GM13977 (cell line): Measurements from ENCODE around the gene HERC2.
"Not testable (repeated sequence)": the region's sequence is repeated elsewhere in the genome, so short reads cannot be mapped to it uniquely, and the experiment has no call there.

Experiments
- DNase-seq: peaks from one replicate; pipeline ENCODE4 v3.0.0; 2012; ENCODE audit warnings: low spot score
- in situ Hi-C: fragments of 300-500 bp; cut with MboI; formaldehyde crosslinking; loops from one replicate; pipeline ENCODE4 v1.12.0; 2022; ENCODE audit warnings: low sequenced_read_pairs, low pct_unique_long_range_greater_than_20kb, mixed read lengths, inconsistent platforms; ENCODE audit not compliant: unreplicated experiment

The HERC2 gene

GRCh38 chr15:28322129-28322588, at the start of gene HERC2:
Gene HERC2 (minus strand): TSS chr15:28322179. CDS start chr15:28321433, 746 bp downstream.
- in situ Hi-C loops, DNase-seq: not testable (repeated sequence)

- in situ Hi-C loops, DNase-seq: not testable (repeated sequence)
Observed at GRCh38 chr15:28365502-28365901, 43.5 kb upstream of the HERC2 start.

- in situ Hi-C loops, DNase-seq: not testable (repeated sequence)
Observed at GRCh38 chr15:28357984-28358383, 36.0 kb upstream of the HERC2 start, which contains the start of gene GOLGA6L24. Gene GOLGA6L24 (minus strand): TSS chr15:28358084. CDS start chr15:28358023, 61 bp downstream.

- not testable (repeated sequence) for DNase-seq
Observed at GRCh38 chr15:28321358-28322078, 461 bp downstream of the HERC2 start.

GRCh38 chr15:28319725-28320124, 2.3 kb downstream of the HERC2 start:
- DNase-seq, in situ Hi-C loops: not testable (repeated sequence)

More at GRCh38 chr15:28321358-28322078, 461 bp downstream of the HERC2 start:
- in situ Hi-C loops = not testable (repeated sequence)

- in situ Hi-C loops = not testable (repeated sequence)
Observed at GRCh38 chr15:28318828-28319227, 3.2 kb downstream of the HERC2 start.

GRCh38 chr15:28318122-28318521, 3.9 kb downstream of the HERC2 start:
- DNase-seq, in situ Hi-C loops: not testable (repeated sequence)

More at GRCh38 chr15:28318828-28319227, 3.2 kb downstream of the HERC2 start:
- not testable (repeated sequence) for DNase-seq

- in situ Hi-C loops, DNase-seq: not testable (repeated sequence)
Observed at GRCh38 chr15:28316958-28317357, 5.0 kb downstream of the HERC2 start.

- in situ Hi-C loops, DNase-seq: not testable (repeated sequence)
Observed at GRCh38 chr15:28310454-28310853, 11.5 kb downstream of the HERC2 start.

GRCh38 chr15:28308718-28309117, 13.3 kb downstream of the HERC2 start:
- DNase-seq, in situ Hi-C loops: not testable (repeated sequence)

GRCh38 chr15:28305700-28306099, 16.3 kb downstream of the HERC2 start:
- in situ Hi-C loops, DNase-seq: not testable (repeated sequence)

- DNase-seq, in situ Hi-C loops: not testable (repeated sequence)
Observed at GRCh38 chr15:28297434-28297833, 24.5 kb downstream of the HERC2 start.

- DNase-seq, in situ Hi-C loops: not testable (repeated sequence)
Observed at GRCh38 chr15:28296814-28297213, 25.2 kb downstream of the HERC2 start.

- DNase-seq, in situ Hi-C loops: not testable (repeated sequence)
Observed at GRCh38 chr15:28295009-28295563, 26.9 kb downstream of the HERC2 start.

- in situ Hi-C loops, DNase-seq: not testable (repeated sequence)
Observed at GRCh38 chr15:28294560-28294959, 27.4 kb downstream of the HERC2 start.
